WI38 (cell line): ENCODE measurements around the gene SMYD3.

Source experiments
- H3K4me3 ChIP-seq: 2 replicates; pipeline ENCODE4 v1.5.1; 2011; ENCODE audit warnings: low read depth, mild to moderate bottlenecking, control low read depth, low read length
- TF ChIP-seq, protein P1 (sequence below): IDR thresholded peaks from 2 replicates; pipeline ENCODE4 v1.5.1; 2012; ENCODE audit warnings: low read depth, mild to moderate bottlenecking, control low read depth, low read length

Gene SMYD3

DNA sequence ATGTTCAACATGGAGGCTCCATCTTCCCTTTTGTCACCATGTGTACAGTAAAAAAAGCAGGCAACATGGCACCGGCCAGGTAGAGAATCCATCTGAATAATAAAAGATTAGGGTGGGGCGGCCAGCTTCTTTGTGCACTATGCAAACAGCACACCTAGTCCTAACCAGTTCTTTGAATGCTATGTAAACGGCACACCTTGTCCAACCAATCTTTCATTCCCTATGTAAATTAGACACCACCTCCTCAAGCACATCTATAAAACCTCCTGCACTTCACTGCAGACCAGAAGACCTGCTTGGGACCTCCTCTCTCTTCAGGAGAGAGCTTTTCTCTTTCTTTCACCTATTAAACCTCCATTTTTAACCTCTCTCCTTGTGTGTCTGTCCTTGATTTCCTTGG, 30.8 kb upstream of the SMYD3 start:
- TF ChIP-seq, protein P1, sequence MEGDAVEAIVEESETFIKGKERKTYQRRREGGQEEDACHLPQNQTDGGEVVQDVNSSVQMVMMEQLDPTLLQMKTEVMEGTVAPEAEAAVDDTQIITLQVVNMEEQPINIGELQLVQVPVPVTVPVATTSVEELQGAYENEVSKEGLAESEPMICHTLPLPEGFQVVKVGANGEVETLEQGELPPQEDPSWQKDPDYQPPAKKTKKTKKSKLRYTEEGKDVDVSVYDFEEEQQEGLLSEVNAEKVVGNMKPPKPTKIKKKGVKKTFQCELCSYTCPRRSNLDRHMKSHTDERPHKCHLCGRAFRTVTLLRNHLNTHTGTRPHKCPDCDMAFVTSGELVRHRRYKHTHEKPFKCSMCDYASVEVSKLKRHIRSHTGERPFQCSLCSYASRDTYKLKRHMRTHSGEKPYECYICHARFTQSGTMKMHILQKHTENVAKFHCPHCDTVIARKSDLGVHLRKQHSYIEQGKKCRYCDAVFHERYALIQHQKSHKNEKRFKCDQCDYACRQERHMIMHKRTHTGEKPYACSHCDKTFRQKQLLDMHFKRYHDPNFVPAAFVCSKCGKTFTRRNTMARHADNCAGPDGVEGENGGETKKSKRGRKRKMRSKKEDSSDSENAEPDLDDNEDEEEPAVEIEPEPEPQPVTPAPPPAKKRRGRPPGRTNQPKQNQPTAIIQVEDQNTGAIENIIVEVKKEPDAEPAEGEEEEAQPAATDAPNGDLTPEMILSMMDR, result no peak
- H3K4me3 ChIP-seq, result no peak overlapping the region

GRCh38 chr1:246537441-246537840, 30.4 kb upstream of the SMYD3 start:
- H3K4me3 ChIP-seq, result no peak overlapping the region
- TF ChIP-seq, protein P1, result no peak

GRCh38 chr1:246534114-246534513, 27.0 kb upstream of the SMYD3 start:
- TF ChIP-seq, protein P1, result no peak

DNA sequence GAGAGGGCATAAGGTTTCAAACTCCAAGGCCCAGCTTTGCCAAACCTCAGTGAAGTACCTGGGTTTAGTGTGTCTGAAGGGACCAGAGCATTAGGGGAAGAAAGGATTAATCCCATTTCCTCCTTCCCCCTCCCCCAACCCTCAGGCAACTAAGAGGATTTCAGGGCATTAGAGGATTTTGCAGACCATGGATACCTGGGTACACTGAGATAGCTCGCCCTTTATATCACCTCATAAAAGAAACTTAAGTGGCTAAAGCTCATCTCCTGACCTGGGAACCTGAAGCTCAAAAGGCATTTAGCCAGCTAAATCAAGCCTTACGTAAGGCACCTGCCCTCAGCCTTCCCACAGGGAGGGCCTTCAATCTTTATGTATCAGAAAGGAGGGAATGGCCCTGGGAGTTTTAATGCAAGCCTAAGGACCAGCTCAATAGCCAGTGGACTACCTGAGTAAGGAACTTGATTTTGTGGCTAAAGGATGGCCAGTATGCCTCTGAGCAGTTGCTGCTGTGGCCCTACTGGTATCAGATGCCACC, 26.4 kb upstream of the SMYD3 start:
- TF ChIP-seq, protein P1, result no peak
- no peak overlapping the region for H3K4me3 ChIP-seq

More at GRCh38 chr1:246534114-246534513, 27.0 kb upstream of the SMYD3 start:
- no peak overlapping the region for H3K4me3 ChIP-seq

GRCh38 chr1:246532519-246532918, 25.4 kb upstream of the SMYD3 start:
- no peak overlapping the region for H3K4me3 ChIP-seq
- TF ChIP-seq, protein P1, result no peak

DNA sequence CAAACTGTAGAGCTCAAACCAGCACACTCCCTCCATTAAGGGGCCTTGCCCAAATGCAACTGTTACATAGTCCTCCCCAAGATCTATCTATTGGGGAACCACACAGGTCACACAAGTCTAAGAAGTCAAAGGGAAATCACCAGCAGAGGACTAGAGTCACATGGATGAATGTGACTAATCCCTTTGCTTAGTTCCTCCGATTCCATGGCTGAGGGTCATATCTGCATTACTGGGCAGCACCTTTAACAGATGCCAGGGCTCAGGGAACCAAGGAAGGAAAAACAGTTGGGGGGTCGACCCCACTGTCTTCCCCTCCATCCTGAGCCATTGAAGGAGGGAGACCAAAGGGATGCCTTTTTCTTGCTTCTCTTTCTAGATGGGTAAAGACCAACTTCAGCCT, 23.4 kb upstream of the SMYD3 start:
- TF ChIP-seq, protein P1, result no peak
- H3K4me3 ChIP-seq, result no peak overlapping the region

- no peak overlapping the region for H3K4me3 ChIP-seq
- TF ChIP-seq, protein P1, result no peak
Observed at GRCh38 chr1:246528933-246529731, 22.1 kb upstream of the SMYD3 start.
